NCI-H2029 treated with DMSO at 0.1 percent for 48 hours (cell line): ENCODE data around the gene RBBP8.

Source experiments
- DNase-seq: peaks from one replicate; lab custom pipeline; 2025; lab: John Stamatoyannopoulos, UW

Gene RBBP8

DNA sequence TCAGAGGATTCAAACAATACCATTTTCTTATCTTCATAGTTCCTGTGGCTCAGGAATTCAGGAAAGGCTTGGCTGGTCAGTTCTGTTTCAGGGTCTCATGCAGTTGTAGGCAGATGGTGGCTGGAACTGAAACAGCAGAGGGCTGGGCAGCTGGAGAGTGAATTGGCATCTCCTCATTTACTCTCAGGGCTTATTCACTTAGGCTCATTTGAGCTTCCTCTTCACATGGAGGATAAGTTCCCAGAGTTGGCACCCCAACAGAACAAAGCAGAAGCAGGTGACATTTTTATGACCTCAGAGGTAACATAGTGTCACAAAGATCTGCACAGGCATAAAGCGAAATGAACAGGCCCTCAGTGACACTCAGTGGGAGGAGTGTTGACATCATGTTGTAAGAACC lies 66.1 kb downstream of the RBBP8 start:
- DNase-seq: no peak

DNA sequence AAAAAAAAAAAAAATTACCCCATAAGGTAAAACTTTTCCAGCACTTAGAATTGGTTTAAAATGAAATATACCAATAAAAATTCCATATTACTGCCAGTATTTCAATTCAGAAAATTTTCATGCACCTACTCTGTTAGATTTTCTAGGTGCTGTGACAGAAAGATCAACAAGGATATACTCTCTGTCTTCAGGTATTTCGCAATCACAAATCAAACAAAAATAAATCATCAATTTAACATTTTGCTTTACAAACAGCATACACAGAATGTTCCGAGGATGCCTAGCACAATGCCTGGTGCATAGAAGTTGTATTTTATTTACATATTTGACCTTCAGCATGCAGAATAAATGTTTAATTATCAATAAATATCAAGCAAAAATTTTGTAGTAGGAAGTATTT lies 66.5 kb downstream of the RBBP8 start:
- DNase-seq: no peak

GRCh38 chr18:23003289-23003688 lies 70.2 kb downstream of the RBBP8 start:
- DNase-seq: no peak

DNA sequence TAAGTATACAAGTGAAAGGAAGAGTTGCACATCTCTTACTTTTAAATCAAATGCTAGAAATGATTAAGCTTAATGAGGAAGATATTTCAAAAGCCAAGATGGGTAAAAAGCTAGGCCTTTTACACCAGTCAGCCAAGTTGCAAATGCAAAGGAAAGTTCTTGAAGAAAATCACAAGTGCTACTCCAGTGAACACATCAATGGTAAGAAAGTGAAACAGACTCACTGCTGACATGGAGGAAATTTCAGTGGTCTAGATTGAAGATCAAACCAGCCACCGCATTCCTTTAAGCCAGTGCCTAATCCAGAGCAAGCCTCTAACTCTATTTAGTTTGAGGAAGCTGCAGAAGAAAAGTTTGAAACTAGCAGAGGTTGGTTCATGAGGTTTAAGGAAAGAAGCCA lies 79.1 kb downstream of the RBBP8 start:
- DNase-seq: no peak

GRCh38 chr18:23020555-23021294 lies 87.6 kb downstream of the RBBP8 start:
- no peak for DNase-seq

DNA sequence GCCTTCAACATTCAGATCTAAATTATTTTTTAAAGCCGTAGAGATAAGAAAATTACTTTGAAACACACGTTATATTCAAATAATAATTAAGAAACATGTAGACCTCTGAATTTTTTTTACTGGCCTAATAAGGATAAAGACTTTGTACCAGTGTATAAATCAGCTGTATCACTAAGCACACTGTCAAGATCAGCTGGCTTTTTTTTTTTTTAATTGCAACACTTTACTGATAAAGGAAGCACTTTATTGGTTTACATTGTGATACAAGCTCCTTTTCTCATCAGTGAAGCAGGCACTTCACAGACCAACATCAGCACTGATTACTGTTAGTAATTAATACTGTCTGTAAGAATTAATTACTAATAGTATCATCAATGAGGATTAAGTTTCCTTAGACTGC lies 88.5 kb downstream of the RBBP8 start:
- DNase-seq: no peak

DNA sequence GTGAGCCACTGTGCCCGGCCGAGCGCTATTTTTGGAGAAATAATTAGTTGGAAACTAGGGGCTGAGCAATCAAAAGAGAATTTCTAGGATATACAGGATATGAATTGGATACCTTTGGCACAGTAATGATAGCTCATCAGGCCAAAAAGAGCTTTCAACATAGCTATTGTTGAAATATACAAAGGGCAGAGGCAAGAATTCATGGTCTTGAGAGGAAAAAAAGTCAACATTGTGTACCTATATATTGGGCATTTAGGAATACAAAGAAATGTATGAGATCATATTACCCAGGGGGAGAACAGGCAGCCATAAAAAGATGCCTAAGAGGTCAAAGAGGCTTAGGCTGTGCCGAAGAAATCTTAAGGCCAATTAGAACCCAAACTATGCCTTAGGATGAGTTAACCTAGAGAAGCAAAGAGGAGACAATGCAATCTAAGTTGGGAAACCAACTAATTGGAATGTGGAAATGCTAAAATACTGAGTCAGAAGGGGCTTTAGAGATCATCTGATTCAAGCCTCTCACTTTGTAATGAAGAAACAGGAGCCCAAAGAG lies 99.0 kb downstream of the RBBP8 start:
- DNase-seq: no peak

DNA sequence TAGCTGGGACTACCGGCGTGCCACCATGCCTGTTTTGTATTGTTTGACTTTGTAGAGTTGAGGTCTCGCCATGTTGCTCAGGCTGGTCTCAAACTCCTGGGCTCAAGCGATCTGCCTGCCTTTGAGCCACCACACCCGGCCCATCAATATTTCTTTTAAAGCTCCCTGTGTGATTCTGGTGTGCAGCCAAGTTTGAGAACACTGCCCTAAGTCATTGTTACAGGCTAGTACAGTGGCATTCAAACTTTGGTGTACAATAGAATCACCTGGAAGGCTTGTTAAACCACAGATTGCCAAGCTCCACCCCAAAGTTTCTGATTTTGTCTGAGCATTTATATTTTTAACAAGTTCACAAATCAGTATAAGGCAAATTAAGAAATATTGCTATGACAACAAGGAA lies 99.9 kb downstream of the RBBP8 start:
- no peak for DNase-seq

DNA sequence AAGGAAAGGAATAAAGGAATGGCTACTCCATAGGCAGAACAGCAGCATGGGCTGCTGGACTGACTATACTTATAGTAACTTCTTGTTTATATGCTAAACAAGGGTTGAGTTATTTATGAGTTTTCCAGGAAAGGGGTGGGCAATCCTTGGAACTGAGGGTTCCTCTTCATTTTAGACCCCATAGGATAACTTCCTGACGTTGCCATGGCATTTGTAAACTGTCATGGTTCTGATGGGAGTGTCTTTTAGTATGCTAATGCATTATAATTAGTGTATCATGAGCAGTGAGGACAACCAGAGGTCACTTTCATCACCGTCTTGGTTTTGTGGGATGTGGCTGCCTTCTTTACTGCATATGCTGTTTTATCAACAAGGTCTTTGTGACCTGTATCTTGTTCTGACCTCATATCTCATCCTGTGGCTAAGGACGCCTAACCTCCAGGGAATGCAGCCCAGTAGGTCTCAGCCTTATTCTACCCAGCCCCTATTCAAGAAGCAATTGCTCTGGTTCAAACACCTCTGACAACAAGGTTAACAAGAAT lies 103.6 kb downstream of the RBBP8 start:
- DNase-seq: no peak

DNA sequence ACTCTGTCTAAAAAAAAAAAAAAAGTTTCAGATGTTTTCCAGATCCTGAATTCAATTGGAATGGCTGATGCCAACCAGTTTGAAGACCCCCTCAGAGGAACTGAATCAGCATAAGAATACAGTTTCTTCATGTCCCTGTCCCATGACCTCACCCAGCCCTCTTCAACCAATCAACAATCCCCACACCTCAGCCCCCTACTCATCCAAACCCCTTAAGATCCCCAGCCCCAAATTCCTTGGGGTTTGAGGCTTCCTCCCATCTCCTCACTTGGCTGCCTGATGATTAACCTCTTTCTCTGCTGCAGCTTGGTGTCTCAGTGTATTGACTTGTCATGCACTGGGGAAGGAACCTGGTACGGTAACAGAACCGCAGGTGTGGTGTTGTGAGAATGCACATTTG lies 104.5 kb downstream of the RBBP8 start:
- DNase-seq: no peak

DNA sequence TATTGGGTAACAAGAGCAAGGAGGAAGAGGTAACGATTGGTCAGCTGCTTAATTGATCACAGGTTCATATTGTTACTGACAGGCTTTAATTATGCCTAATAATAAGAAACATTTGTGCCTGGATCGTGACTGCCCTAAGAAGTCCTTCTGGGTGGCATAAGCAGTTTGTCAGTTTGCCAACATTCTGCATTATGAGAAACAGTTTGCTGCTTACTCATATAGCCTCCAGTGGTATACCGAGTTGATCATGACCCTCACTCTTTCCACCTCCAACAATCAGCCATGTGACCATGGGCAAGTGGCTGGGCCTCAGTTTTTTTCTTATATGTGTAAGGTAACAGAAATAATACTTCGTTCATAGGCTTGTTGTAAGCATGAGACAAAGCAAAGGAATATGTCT lies 105.6 kb downstream of the RBBP8 start:
- DNase-seq: no peak

GRCh38 chr18:23042133-23042532 lies 109.0 kb downstream of the RBBP8 start:
- DNase-seq: no peak

DNA sequence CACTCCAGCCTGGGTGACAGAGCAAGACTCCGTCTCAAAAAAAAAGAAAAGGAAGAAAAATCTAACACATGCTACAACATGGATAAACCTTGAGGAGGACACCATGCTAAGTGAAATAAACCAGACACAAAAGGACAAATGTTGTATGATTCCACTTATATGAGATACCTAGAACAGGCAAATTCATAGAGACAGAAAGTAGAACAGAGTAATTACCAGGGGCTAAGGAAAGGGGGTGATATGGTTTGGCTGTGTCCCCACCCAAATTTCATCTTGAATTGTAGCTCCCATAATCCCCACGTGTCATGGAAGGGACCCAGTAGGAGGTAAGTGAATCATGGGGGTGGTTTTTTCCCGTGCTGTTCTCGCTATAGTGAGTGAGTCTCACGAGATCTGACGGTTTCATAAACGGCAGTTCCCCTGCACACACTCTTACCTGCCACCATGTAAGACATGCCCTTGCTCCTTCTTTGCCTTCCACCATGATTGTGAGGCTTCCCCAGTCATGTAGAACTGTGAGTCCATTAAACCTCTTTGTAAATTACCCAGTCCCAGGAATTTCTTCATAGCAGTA lies 110.8 kb downstream of the RBBP8 start:
- no peak for DNase-seq

DNA sequence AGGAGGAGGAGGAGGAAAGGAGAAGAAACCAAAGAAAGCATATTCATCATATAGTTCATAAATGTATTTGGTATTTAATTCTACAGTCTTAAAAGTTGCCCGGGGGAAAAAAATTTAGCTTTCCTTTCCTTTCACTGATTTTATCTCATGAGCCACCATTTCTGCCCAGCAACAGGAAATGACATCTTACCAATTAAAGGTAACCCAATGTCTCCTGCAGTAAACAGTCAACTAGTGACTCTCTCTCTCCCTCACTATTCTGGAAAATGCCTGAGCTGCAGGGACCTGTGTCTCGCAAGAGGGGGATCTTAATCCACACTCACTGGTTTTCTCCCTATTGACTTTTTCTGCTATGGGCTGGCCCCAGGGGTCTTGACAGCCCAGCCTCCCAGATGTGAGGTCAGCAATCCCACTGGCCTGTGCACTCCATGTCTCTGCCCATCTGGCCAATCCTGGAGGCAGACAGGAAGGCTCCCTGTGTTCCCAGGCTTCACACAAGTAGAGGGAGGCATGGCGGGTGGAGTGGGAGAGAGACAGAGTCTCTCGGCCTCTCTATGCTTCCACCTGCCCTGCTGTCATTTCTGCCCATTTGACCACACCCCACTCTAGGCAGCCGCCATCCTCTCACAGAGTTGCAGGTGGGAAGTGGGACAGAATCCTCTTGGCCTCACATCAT lies 116.7 kb downstream of the RBBP8 start:
- DNase-seq: no peak

DNA sequence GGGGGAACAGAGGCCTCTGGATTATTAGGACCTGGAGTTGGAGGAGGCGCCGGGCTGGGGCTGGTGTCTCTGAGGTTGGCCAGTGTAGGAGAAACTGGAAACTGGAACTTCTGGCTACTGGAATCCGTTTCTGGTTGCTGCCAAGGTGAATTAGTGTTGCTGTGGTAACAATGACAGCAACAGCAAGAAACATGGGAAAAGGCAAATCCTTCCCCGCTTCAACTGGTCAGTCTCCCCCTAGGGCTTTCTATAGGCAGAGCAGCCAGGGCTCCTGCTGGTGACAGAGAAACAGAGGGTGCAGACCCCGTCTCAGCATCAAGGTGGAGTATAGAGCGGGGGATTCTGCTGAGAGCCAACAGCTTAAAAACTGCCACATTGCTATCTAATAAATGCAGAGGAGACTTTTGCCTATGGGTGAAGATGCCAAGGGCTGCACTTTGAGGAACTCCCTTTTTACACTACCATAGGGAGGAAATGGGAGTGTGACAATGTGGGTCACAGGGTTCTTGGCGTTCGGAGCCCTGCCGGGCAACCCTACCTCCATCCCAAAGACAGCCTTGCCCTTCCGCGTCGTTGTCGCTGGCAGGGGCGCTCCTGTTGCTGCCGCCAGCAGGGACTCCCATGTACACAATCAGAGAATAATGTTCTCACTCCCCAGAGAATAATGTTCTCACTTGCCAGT lies 120.8 kb downstream of the RBBP8 start:
- DNase-seq: no peak

- no peak for DNase-seq
Measured at GRCh38 chr18:23054553-23054952, 121.4 kb downstream of the RBBP8 start.

DNA sequence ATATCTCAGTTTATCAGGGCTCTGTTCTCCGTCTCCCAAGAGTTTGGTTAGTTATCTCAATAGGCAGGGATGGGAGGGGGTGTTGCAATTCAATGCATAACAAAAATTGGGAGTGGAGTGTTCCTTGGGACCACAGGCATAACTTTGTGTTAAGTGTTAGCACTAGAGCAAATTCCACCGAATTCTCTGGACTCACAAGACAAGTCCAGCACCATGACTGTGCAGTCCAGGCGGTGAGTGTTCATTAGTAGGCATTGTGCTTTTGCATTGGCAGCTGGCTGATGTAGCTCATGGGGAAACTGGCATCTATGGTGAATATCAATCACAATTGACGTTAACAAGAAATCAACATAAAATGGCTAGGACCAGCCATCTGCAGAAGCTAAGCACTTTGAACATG lies 123.2 kb downstream of the RBBP8 start:
- no peak for DNase-seq

GRCh38 chr18:23057096-23057495 lies 124.0 kb downstream of the RBBP8 start:
- no peak for DNase-seq

DNA sequence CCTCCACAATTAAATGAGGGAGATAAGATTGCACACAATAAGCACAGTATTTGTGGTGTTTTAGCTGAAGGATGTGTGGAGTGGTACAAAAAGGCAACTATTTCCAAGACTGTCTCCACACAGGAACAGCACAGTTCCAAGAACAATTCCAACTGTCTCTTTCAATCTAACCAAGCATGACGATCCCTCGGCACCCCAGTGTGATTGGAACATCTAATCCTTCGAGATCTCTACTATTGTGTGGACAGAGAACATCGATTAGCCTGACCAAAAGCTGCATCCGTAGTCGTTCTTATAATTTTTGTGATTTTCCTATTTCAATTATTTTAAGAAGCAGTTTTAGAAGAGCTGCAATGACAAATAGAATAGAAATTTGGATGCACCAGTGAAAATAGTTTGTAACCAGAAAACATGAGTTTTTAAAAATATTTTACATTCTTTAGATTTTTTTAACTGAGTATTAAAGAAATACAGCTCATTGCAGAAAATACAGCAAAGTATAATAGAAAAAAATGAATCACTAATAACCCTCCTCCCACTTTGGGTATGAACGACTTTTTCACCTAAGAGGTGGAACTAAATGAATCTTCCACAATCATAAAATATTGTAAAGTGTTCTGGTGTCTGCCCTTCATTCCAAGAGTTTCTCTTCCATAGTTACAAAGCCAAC lies 125.8 kb downstream of the RBBP8 start:
- no peak for DNase-seq

- no peak for DNase-seq
Measured at GRCh38 chr18:23059541-23060465, 126.7 kb downstream of the RBBP8 start.

DNA sequence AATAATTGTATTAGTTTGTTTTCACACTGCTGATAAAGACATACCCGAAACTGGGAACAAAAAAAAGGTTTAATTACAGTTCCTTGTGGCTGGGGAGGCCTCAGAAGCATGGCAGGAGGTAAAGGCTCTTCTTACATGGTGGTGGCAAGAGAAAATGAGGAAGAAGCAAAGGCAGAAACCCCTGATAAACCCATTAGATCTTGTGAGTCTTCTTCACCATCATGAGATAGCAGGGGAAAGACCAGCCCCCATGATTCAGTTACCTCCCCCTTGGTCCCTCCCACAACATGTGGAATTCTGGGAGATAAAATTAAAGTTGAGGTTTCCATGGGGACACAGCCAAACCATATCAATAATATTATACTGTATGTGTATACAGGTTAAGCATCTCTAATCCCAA lies 128.9 kb downstream of the RBBP8 start:
- no peak for DNase-seq
